ENCODE results near the gene TFAP2A. TPM values are rescaled to one million over a fixed set of nuclear protein-coding genes. Genes with fewer than 3 reads are reported as not detected.

The TFAP2A gene
- total RNA-seq, 1 experiment from 2014 or later: 1.8 TPM

DNA sequence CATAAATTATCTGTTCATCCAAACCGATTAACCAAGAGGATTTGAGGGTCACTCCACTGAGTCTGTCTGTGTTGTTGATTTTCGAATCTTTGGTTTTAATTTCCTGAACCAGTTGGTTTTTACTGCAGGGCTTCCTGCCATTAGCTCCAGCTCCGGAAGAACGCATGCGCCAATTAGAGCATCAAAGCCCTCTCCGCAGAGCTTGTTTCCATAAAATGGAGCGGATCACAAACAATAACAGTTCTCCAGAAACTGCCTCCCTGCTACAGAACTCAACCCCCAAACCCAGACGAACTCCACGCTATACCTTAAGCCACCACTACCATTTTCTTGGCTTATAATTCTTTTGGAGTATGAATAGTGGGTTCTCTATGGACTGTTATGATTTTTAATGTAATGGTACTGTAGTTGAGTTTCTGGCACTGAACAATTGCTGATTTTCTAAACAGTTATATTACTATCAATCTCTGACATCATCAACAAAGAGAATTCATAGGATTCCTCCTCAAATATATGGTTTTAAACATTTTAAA is 13.8 kb downstream of the TFAP2A start:
- DNase-seq (ENCODE audit: low read depth): no peak

DNA sequence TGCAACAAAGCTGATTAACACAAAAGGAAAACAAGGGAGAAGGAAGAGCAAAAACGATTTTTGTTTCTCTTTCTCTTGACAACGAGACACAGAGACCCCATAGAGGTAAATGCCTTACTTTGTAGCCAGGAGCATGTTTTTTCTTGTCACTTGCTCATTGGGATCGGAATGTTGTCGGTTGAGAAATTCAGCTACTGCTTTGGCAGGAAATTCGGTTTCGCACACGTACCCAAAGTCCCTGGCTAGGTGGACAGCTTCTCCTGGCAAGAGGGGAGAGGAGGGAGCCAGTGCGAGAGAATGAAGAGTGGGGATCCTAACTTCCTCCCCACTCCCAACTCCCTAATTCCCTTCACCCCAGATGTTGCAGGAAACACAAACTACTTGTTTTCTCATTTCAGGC is 14.5 kb downstream of the TFAP2A start:
- no peak for DNase-seq (ENCODE audit: low read depth)

DNA sequence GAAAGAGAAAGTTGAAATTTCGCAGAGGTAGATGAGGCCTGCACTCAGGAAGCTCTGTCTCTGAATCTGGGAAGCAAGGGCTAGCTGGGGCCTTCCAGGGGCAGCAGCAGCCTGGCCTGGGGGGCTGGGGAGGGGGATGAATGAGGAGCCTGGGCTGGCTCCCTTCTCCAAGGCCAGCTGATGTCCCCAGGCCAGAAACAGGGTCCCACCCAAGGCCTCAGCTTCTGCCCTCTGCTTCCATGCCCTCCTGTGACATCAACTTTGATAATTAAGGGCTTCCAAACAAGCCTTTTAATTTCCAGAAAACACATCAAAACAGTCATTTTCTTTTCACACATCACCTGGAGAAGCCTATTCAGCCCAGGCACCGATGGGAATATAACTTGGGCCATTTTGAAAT is 15.4 kb downstream of the TFAP2A start:
- no peak for DNase-seq (ENCODE audit: low read depth)

DNA sequence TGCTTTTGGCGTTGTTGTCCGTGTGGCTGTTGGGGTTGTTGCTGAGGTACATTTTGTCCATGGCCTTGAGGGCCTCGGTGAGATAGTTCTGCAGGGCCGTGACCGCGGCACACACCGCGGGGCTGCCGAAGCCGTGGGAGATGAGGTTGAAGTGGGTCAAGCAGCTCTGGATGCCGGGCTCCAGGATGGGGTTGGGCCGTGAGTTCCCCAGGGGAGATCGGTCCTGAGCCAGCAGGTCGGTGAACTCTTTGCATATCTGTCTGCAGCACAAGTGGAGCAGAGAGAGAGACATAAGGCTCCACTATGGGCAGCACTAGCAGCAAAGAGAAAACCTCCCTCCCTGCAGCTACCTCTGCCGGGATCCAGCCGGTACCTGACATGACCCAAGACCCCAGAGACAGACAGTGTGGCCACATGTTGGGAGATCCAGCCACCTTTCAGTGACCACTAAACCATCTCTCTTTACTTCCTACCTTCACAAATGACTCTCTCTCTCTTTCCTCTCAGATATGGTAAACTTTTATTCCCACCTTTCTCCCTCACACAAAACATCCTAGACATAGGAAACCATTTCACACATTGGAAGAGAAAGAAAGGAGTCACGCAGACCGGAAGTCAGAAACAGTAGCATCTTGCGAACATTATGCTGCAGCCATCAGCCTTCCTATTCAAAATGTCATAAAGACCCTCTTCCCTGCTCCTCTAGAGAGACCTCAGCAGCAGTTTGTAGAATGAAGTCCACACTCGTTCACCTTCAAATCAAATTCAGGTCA is 16.2 kb downstream of the TFAP2A start:
- no peak for DNase-seq (ENCODE audit: low read depth)

DNA sequence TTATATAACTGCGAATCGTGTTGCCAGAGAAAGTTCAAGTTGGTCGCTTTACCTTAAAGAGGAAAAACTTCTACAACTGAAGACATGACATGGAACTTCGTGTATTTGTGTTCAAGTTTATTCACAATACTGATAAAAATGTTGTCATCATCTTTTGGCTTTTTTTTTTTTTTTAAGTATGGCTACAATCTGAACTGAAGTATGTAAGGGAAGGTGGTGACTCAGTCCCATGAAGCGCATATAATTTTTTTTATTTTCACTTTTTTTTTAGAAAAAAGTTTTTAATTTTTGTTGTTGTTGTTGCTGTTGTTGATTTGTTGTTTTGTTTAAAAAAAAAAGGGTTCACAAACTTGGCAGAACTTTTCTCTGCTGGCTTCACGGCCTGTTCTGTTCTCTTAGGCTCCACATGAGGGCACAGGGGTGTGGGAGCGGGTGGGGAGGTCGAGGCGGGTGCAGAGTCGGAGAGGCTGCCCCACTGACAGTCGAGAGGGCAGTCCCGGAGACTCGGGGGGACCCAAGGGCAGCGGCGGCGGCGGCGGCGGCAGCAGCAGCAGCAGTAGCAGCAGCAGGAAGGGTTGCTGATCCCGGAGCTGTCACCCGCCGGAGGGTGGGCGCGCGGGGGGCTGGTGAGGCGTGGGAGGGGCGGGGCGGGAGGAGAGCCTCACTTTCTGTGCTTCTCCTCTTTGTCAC is 17.0 kb downstream of the TFAP2A start:
- DNase-seq (ENCODE audit: low read depth): no peak

DNA sequence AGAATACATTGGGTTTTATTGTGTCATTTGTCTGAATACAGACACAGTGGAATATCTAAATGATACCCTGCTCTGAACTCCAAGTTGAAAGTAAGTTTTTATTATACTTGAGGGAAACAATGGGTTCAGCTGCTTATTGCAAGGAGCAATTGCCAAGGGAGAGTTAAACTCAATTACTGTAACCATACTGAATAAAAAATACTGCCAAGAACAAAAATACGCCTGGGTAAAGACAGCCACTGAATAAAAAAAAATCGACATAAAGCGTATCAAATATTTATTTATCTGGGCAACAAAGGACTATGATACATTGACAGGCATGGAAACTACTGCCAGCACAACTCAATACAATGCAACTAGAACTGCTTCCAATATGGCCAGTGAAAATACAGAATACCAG is 18.1 kb downstream of the TFAP2A start:
- no peak for DNase-seq (ENCODE audit: low read depth)

DNA sequence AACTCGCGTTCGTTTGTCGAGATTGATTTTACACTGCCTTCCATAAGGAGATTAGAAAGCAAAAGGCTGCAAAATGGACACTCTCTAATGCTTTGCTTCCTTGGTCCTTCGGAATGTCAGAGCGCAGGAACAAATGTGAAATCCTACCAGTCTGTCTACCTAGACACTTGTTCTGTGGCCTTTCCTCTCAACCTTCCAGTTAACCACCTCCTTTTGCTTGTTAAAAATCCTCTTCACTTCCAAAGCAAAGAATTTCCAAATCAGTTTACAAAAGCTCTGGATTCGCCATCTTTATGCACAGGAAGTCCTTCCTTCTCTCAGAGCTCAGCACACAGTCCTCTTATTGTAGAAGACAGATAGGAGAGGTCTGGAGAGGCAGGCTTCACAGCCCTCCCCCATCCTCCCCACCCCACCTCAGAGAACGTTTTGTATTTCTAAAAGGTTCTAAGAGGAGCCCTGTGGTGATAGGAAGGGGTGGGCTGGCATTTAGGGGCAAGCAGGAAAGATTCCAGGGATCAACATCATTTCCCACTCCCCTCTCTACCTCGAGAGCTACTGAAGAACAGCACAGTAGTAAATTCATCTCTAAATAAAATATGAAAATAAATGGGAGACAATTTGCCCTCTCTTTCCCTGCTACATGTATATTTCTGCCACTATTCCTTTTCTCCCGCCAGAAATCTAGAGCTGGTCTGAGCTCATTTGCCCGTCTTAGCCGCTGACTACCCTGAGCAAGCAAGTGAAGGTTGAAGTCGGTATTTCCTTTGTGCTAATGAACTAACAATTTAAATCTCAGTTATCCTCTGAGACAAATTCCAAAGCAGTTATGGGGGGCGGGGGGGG is 18.9 kb downstream of the TFAP2A start:
- DNase-seq (ENCODE audit: low read depth): no peak

DNA sequence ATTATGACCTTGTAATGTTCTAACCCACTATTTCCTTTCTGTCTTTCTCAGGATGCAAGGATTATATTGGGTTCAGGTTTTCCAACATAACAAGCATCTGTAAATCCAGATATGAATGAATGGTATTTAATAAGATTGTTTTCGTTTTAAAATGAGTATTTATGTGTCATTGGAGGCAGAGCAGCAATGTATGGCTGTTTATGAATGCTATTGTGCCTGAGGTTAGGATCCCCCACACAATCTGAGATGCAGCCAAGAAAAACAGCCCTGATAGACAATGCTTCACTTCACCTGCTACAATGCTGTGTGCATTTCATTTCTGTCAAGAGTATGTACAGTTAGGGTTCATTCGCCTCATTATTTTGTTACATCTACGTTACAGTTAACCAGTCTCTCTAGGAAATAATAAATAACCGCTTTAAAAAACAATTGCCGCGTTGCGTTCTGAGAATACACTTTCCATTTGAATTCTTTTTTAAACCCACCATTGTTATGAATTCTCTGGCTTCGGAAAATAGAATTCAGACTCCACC is 19.6 kb downstream of the TFAP2A start:
- DNase-seq (ENCODE audit: low read depth): no peak

DNA sequence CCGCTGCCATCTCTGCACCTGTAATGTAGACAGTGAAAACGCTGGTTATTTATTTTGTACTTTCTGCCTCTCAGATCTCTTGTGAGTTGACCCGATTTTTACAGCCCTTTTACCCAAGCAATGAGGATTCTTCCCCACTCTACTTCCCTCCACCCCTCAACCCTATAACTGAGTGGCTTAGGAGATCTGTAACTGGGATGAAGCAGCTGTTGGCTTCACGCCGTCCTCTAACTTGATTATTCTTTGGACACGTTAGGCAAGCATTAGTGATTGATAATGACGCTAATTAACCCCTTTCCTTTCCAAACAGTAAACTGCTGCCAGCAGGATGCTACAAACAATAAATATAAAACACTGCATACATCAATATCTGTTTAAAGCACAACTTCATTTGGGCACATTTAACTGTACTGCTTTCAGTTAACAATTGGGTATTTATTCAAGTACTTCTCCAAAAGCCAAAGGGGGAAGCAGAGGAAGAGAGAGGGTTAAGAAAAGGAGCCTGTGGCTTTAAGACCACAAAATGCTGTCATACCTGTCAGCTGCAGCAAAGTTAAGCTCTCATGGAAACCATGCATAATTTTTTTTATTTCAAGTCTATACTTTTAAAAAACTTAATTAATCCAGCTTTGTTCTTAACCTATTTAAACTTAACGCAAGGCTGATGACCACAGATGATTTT is 21.2 kb downstream of the TFAP2A start:
- DNase-seq (ENCODE audit: low read depth): no peak

DNA sequence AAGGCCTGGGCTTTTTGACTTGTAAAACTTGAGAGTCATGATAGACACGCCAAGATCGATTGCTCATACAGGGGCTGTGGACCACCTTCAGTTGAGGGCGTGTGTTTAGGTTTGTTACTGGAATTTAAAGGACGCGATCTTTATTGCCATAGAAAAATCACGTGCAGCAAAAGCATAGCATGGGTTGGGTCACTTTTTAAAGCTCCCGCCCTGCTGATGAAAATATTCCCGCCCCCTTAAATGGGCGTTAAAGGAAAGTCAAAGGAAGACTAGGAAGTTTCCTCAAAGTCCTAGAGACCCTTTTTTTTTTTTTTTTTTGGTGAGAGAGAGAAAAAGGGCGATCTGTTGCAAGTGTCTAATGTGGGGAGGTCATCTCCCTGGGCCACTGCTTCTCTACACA is 23.1 kb downstream of the TFAP2A start:
- DNase-seq (ENCODE audit: low read depth): no peak

DNA sequence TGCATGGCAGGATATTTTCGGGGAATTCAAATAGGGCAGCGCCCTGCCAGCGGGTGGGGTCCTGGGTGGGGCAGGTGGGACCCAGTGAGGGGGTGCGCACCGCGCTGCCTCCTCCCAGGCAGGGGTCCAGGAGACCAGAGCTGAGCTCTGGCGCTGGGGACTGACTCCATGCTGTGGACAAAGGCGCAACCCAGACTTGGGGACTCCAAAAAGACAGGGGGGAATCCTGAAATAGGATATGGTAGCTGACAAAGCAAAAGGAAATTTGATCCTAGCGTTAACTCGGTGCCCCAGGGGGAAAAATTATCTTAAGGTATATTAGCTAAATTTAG is 23.6 kb downstream of the TFAP2A start:
- no peak for DNase-seq (ENCODE audit: low read depth)

DNA sequence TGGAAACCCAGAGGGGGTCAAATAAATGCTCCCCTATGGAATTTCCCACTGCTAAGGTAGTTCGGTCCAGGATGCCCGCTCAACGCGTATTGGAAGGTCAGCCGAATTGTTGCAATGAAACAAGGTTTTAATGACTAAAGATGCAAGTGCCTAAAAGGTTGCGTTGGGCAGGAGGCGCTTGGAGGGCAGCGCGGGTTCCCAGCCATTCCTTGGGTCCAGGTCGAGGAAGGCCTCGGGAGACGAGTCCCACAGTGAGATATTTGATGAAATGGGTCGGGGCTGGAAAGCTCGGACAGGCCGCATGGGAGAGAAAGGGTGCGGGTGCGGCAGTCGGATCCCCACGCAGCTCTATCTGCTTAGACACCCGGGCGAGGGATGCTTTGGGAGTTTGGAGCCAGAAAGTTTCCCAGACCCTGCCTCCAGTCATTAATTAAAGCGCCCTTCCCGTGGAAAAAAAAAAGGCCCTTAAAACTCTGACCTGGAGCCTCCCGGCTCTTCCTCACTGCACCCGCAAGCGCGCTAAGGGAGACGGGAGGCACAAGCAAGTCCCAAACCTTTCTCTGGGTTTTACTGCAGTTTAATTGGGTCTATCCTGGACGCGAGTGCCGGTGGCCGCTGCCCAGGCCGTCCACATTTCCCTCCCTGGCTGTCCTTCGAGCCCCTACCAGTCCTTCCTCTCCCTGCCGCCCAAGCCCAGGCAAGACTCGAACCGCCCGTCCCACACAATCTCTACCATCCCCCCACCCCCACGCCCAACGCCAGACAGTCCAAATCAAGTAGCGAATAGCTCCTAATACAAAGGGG is 24.2 kb downstream of the TFAP2A start:
- DNase-seq (ENCODE audit: low read depth): no peak

DNA sequence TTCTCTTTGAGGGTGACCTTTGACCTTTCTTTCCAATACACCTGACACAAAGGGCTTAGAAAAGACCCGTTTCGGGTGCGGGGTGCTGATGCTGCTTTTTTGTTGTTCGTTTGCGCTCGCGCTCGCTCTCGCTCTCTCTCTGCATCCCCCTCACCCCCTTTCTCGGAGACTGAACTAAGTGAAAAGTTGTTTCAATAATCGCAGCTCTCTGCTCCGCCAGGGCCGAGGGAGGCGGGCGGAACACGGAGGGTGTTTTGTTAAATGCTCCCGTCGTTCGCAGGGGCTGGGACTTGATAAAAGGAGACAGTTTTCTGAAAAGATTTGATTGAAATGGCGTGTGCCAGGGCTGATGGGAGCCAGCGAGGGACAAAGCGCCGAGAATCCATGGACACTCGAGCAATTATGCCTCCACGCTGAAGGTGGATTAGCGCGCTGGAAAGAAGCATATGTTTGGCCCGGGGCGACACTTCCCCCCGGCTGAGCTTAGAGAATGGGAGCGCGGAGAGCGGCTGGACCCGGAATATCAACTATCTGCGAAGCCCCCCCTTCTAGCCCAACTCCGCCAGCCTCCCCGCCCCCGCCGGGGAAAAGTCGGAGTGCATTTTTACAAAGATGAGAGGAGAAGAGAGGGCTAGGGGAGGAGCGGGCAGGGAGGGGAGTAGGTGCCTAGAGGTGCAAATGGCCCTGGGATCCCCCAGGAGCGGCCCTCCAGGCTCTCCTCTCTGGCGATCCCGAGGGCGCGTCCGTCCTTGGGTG is 25.0 kb downstream of the TFAP2A start:
- DNase-seq (ENCODE audit: low read depth): no peak

DNA sequence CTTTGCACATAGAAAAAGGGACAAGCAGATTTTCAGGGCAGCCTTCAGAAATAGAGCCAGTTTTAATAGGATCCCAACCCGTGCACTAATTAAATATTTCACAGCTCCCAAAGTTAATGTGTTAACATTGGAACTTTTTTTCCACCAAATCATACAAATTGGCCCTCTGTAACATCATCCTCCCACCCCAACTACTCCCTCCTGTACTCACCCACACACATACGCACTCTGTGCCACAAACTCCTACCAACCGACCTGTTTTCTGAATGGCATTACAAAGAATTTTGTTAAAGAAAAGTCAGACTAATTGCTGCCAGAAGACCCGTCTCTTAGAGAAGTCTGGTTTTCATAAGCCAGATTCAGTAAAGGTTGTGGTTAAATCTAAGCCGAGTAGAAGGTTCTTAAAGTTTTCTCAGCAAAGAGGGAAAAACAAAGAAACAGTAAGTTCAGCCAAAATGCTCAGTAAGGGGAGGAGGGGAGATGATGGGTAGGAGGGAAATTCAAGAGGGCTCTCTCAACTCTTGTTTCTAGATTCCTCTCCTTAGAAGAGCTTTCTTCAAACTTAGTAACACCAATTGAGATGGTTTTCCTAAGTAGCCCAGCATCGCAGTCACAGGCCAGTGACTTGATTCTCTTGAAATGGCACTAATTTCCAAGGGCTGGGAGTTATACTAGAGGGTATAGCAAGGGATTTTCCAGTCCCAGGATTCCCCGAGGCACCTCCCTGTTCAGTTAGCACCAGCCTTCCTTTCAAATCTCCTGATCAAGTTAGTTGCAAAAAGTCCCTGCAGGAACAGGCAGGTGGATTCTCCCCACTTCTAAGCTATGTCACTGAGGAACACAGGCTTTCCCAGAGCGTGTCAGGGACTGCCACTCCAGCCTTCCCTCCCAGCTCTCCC is 27.9 kb downstream of the TFAP2A start:
- DNase-seq (ENCODE audit: low read depth): no peak

DNA sequence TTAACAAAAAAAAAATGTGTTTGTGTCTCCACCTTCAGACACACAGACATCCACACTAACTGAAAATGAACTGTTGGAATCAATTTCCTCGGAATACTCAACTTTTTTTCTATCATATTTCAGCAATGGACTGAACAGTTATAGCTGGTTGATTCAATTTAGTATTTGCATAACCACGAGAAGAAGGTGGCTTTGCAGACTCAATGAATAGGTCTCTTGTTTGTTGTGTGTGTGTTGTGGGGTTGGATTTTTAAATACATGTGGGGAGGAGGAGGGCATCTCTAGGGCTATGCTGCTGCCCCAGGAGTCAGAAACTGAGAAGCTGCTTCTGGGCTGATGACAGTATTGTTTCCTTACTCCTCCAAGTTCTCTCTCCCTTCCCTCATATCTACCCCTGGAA is 28.7 kb downstream of the TFAP2A start:
- no peak for DNase-seq (ENCODE audit: low read depth)

DNA sequence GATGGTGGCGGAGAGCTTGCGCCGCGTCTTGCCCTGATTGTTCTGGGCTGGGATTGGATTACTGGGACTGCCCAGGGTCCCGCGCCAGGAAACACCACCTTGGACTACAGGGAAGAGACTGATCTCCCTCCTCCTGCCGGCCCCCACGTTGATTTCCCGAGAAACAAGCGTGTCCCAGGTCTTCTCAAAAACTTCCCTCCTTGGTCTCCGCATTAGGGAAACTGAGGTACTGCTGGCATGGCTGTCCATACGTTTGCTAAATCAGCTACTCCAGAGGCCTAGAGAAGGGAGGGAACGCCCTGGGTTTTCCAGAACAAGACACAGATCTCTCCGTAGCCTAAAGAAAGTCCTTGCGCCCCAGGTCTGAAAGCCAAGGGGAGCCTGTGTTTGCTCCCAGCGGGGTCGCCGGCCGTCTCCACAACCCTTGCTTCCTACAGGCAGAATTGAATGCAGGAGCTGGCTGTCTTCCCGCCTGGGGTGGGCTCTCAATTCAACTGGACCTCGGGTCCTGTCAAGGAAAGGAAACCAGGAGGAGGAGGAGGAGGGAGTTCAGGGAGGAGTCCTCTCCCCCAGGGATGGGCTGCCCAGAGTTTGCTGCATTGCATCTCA is 29.2 kb downstream of the TFAP2A start:
- no peak for DNase-seq (ENCODE audit: low read depth)

DNA sequence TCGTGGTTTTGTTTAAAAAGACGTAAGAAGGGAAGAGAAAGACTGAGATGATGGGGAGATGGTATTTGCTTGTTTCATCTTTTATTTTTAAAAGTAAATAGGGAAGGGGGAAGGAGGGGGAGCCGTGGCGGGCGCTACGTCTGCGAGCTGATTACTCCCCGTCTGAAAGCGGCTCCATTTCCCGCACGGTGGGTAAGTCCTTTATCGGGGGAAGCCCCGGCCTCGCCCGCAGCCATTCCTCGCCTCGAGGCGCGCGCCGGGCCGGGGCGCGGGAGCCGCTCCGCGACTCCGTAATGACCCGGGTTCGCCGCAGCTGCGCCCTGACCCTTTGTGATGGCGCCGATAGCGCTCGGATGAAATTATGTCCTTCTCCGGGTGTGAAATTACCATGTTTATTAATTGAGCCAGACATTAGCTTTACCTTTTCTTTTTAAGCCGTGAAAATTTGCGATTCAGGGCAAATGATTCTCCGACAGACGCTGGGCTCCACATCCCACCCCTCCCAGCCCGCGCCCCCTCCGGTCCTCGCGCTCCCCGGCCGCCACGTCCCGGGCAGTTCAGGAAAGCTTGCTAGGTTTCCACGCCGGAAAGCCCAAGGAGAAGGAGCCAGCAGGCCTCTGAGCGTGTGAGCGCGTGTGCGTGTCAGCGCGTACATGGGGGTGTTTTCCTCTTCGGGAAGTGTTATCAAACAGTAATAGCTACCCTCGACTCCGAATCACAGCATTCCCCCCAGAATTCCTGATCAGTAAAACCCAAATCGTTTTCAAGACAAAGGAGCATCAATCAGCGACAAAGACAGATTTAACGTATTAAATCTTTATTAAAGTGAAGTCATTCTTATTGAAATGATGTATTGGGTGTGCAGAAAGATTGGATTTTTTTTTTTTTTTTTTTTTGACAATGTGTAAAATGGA is 30.0 kb downstream of the TFAP2A start:
- DNase-seq (ENCODE audit: low read depth): no peak
